Right lobe of liver (tissue), 6 donors: ENCODE data around the gene RMRP. TPM values are rescaled to one million over a fixed set of nuclear protein-coding genes. Genes with fewer than 3 reads are reported as not detected.
A peak's percentile ranks its signal among the peaks of the same experiment; 100 is the strongest.

Experiments
- ATAC-seq, 4 donors: fragments of 200-7000 bp; cut with Tn5 transposase; one replicate each; pipeline ENCODE4 v1.9.1; 2020; ENCODE audit warnings: mild to moderate bottlenecking in 4 of 4, moderate library complexity in 4 of 4
- DNase-seq, 3 donors: peaks; one replicate each; pipeline ENCODE4 v3.0.0-alpha.2; 2020
- H3K27ac ChIP-seq, 3 donors: fragments of 200-600 bp; one replicate each; pipeline ENCODE4 v1.8.0; 2022
- H3K27me3 ChIP-seq, 2 donors: fragments of 200-600 bp; one replicate each; pipeline ENCODE4 v1.8.0; 2022
- H3K36me3 ChIP-seq, 4 donors: fragments of 200-600 bp; sonication (generic) in 1 of 4; one replicate each; pipeline versions ENCODE4 v1.5.1 to v1.8.0; 2017 to 2022; ENCODE audit warnings: control low read depth in 1 of 4
- H3K4me1 ChIP-seq, 4 donors: fragments of 200-600 bp; sonication (generic) in 1 of 4; one replicate each; pipeline versions ENCODE4 v1.5.1 to v1.8.0; 2017 to 2022; ENCODE audit warnings: control low read depth in 1 of 4
- H3K4me3 ChIP-seq, 3 donors: fragments of 200-600 bp; one replicate each; pipeline ENCODE4 v1.8.0; 2022
- H3K9me3 ChIP-seq, 4 donors: fragments of 200-600 bp; sonication (generic) in 1 of 4; one replicate each; pipeline versions ENCODE4 v1.5.1 to v1.8.0; 2017 to 2022; ENCODE audit warnings: control low read depth in 1 of 4
- POLR2A ChIP-seq: fragments of 450-650 bp; IDR thresholded peaks from one replicate; pipeline ENCODE4 v1.6.1; 2017; ENCODE audit warnings: antibody characterized with exemption, mild to moderate bottlenecking
- WGBS: methylation state at CpG from one replicate; pipeline ENCODE4 v1.1.6; 2018; ENCODE audit warnings: low coverage, low lambda C conversion rate; ENCODE audit not compliant: insufficient coverage; ENCODE audit errors: missing lambda C conversion rate; 5-methylcytosine and 5-hydroxymethylcytosine counted together
- intact Hi-C, 2 donors: fragments of 100-400 bp; cut with DNase I; formaldehyde crosslinking; loops; one replicate each; pipeline versions ENCODE4 v1.11.2 to v1.14.1; 2022
- total RNA-seq, 6 experiments: library from RNA; depleted of rRNA in 2 of 6; stranded (reverse); fragments of >200 nt in 2 of 6; fragmentation: NEBNext Ultra II Directional in 3 of 6; extraction: Animal tissue kit (Norgen Biotek cat#: 25700) in 3 of 6; gene quantifications; one replicate each; pipeline versions ENCODE4 v1.1.0 to v1.2.4, GENCODE V29; 2016 to 2023
- TF ChIP-seq, protein P1 (sequence below), 4 donors: fragments of 200-600 bp in 3 of 4; fragments of 450-650 bp in 1 of 4; IDR thresholded peaks; one replicate each; pipeline versions ENCODE4 v1.5.1 to v1.8.0; 2016 to 2022; ENCODE audit warnings: antibody characterized with exemption in 4 of 4, mild to moderate bottlenecking in 2 of 4
- donor health status: DM: no; HTN: yes; CAD: no.
- donor health status: DM: no; HTN: no; CAD: no.
- donor health status: DM: no; HTN: no; CAD: no.
- donor health status: DM: no; HTN: yes; CAD: no.
- donor health status: DM: no; HTN: yes; CAD: no.

Gene RMRP
- total RNA-seq, 6 experiments from 2014 or later: 1,534 to 17,791 (median 6,650) TPM

DNA sequence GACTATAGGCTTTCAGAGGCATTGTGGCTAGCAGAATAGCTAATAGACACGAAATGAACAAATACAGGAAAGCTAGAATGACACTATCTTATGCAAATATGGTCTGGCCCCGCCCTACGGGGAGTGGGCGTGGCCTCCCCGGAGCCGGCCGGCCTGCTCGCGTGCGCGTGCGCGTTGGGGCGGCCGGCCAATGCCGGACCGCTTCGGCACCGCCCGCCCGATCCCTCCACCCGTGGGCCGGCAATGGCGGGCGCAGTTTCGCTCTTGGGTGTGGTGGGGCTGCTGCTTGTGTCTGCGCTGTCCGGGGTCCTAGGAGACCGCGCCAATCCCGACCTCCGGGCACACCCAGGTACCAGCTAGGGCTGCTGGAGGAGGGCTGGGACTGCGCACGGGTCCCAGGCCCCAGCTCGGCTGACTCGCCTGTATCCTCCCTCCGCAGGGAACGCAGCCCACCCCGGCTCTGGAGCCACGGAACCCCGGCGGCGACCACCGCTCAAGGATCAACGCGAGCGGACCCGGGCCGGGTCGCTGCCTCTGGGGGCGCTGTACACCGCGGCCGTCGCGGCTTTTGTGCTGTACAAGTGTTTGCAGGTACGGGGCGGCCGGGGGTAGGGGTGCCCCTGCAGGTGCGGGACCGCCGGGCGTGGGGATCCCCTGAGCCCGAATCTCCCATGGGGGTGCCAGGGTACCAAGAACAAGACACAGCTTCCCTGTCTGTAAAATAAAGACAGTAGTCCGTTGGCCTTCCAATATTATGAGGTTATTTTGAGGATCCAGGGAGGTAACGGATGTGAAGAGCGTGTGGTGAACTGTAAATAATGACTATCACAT is 533 bp upstream of the RMRP start, which contains the start of gene CCDC107:
TSS of gene CCDC107 (plus strand) at position 156 of the 831 bp plus-strand sequence. CDS start at position 244, 88 bp downstream.
- DNase-seq (peak; percentile 89 to 91 (median 90)), ATAC-seq (peak; percentile 74 to 86 (median 80))
- H3K4me1 ChIP-seq: peaks cover 0 to 21% (median 3%) of the 10 kb centered on the region in 4 donors
- no peaks in the 10 kb centered on the region for H3K36me3 ChIP-seq
- intact Hi-C loops: no loop called here
- WGBS: 1% methylated on average over 19 of the region's 67 CpGs
- H3K27ac ChIP-seq: peak within 1 kb of the TSS; percentile 92 to 96 (median 95)
- H3K27me3 ChIP-seq: no peaks in the 10 kb centered on the region
- H3K9me3 ChIP-seq: no peaks in the 10 kb centered on the region
- TF ChIP-seq, protein P1, sequence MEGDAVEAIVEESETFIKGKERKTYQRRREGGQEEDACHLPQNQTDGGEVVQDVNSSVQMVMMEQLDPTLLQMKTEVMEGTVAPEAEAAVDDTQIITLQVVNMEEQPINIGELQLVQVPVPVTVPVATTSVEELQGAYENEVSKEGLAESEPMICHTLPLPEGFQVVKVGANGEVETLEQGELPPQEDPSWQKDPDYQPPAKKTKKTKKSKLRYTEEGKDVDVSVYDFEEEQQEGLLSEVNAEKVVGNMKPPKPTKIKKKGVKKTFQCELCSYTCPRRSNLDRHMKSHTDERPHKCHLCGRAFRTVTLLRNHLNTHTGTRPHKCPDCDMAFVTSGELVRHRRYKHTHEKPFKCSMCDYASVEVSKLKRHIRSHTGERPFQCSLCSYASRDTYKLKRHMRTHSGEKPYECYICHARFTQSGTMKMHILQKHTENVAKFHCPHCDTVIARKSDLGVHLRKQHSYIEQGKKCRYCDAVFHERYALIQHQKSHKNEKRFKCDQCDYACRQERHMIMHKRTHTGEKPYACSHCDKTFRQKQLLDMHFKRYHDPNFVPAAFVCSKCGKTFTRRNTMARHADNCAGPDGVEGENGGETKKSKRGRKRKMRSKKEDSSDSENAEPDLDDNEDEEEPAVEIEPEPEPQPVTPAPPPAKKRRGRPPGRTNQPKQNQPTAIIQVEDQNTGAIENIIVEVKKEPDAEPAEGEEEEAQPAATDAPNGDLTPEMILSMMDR (IDR thresholded peaks at IDR 0.05): peak; percentile 51 to 64 (median 57)
- TF ChIP-seq POLR2A: peak; percentile 96
- H3K4me3 ChIP-seq: peak within 1 kb of the TSS; percentile 85 to 90 (median 87)

DNA sequence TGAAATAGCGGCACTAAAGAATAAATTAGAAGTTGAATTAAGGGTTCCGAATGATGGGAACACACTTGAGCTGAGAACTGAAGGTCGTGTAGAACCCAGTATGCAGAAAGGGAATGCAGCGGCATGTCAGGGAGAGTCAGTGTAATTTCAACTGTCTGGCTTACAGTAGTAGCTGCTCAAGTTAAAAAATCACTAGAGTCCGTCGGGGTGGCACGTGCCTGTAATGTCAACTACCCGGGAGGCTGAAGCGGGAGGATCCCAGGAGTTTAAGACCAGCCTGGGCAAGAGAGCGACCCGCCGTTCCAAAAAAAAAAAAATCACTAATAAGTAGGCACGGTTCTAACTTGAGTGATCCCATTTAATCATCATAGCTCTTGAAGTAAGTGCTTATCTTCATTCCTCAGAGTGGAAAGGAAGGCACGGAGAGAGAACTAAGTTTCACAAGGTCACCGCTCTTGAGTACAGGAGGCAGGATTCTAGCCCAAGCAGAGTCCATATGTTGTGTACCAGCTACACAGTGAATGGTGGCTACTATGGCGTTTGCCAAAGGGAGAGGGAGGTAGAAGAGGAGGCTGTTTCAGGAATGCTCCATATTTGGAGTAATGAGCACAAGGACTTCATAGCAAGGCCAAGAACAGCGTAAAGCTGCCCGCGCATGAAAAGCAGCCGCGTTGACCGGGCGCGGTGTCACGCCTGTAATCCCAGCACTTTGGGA is 831 bp downstream of the RMRP start:
- peak overlapping the region in 2 of 3 donors; percentile 37 to 85 for H3K4me3 ChIP-seq
- H3K9me3 ChIP-seq: no peaks in the 10 kb centered on the region
- no peaks in the 10 kb centered on the region for H3K36me3 ChIP-seq
- intact Hi-C loops: no loop called here
- H3K27ac ChIP-seq: peak overlapping the region; percentile 92 to 96 (median 95)
- TF ChIP-seq POLR2A: no peak
- TF ChIP-seq, protein P1 (IDR thresholded peaks at IDR 0.05): no peak
- no peak for DNase-seq
- H3K27me3 ChIP-seq: no peaks in the 10 kb centered on the region
- WGBS: 37% methylated on average over 10 of the region's 25 CpGs
- ATAC-seq: peak in 3 of 4 donors; percentile 2 to 6 (median 4)
- H3K4me1 ChIP-seq: peaks cover 0 to 26% (median 3%) of the 10 kb centered on the region in 4 donors

- Histone ChIP-seq H3K36me3 (no peaks in the 10 kb centered on the region), H3K27me3 (no peaks in the 10 kb centered on the region), H3K27ac (peak overlapping the region in 1 of 3 donors; percentile 95), H3K4me1 (peaks cover 0 to 20% (median 3%) of the 10 kb centered on the region in 4 donors), H3K9me3 (no peaks in the 10 kb centered on the region), H3K4me3 (no peak overlapping the region)
- no peak for TF ChIP-seq POLR2A
- TF ChIP-seq, protein P1 (IDR thresholded peaks at IDR 0.05): no peak
- intact Hi-C loops: no loop called here
- ATAC-seq: no peak
- DNase-seq: no peak
- WGBS: 90% methylated on average over 10 of the region's 17 CpGs
Measured at GRCh38 chr9:35656348-35656747, 1.5 kb downstream of the RMRP start.

DNA sequence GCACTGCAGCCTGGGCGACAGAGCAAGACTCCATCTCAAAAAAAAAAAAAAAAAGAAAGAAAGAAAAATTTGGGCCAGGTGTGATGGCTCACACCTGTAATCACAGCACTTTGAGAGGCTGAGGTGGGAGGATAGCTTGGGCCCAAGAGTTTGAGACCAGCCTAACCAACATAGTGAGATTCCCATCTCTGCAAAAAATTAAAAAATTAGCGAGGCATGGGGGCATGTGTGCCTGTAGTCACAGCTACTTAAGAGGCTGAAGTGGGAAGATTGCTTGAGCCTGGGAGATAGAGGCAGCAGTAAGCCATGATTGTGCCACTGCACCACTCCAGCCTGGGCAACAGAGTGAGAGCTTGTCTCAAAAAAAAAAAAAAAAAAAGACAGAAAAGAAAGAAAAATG is 4.2 kb downstream of the RMRP start:
- H3K27me3 ChIP-seq: no peaks in the 10 kb centered on the region
- DNase-seq: no peak
- no peak overlapping the region for H3K4me3 ChIP-seq
- peaks cover 0 to 7% (median 0%) of the 10 kb centered on the region in 4 donors for H3K4me1 ChIP-seq
- no peak for TF ChIP-seq POLR2A
- TF ChIP-seq, protein P1 (IDR thresholded peaks at IDR 0.05): no peak
- 84% methylated on average over 2 of the region's 2 CpGs for WGBS
- H3K9me3 ChIP-seq: no peaks in the 10 kb centered on the region
- no peaks in the 10 kb centered on the region for H3K36me3 ChIP-seq
- intact Hi-C loops: no loop called here
- no peak for ATAC-seq
- H3K27ac ChIP-seq: no peak overlapping the region
